Hepatocyte (in vitro differentiated cells): ENCODE results near the gene KLF2. TPM values are rescaled to one million over a fixed set of nuclear protein-coding genes. Genes with fewer than 3 reads are reported as not detected.

Experiments used
- DNase-seq: peaks from one replicate; pipeline ENCODE4 v3.0.0-alpha.2; 2016; ENCODE audit warnings: low spot score
- H2AFZ ChIP-seq: fragments of 200-600 bp; sonication (generic); 2 replicates; pipeline ENCODE4 v1.6.0; 2016; ENCODE audit warnings: antibody characterized with exemption, mild to moderate bottlenecking
- H3K27ac ChIP-seq: fragments of 200-600 bp; sonication (generic); 2 replicates; pipeline ENCODE4 v1.5.1; 2016; ENCODE audit warnings: mild to moderate bottlenecking
- H3K27me3 ChIP-seq: fragments of 200-600 bp; sonication (generic); 2 replicates; pipeline ENCODE4 v1.6.1; 2016
- H3K36me3 ChIP-seq: fragments of 200-600 bp; sonication (generic); replicated peaks from 2 replicates; pipeline ENCODE4 v1.5.1; 2016; ENCODE audit warnings: low read depth; ENCODE audit not compliant: insufficient read depth
- H3K4me1 ChIP-seq: fragments of 200-600 bp; sonication (generic); 2 replicates; pipeline ENCODE4 v1.5.1; 2016; ENCODE audit warnings: mild to moderate bottlenecking, moderate library complexity; ENCODE audit not compliant: insufficient read depth
- H3K4me2 ChIP-seq: fragments of 200-600 bp; sonication (generic); 2 replicates; pipeline ENCODE4 v1.6.0; 2016
- H3K4me3 ChIP-seq: fragments of 200-600 bp; sonication (generic); 2 replicates; pipeline ENCODE4 v1.5.1; 2016; ENCODE audit warnings: mild to moderate bottlenecking
- H3K79me2 ChIP-seq: fragments of 200-600 bp; sonication (generic); 2 replicates; pipeline ENCODE4 v1.6.0; 2017; ENCODE audit warnings: mild to moderate bottlenecking
- H3K9me2 ChIP-seq: fragments of 200-600 bp; sonication (generic); replicated peaks from 2 replicates; pipeline ENCODE4 v1.6.0; 2017; ENCODE audit warnings: mild to moderate bottlenecking; ENCODE audit not compliant: insufficient read depth
- H3K9me3 ChIP-seq: fragments of 200-600 bp; sonication (generic); 2 replicates; pipeline ENCODE4 v1.5.1; 2016; ENCODE audit warnings: low read depth, mild to moderate bottlenecking
- H4K20me1 ChIP-seq: fragments of 200-600 bp; sonication (generic); 2 replicates; pipeline ENCODE4 v1.6.0; 2016; ENCODE audit warnings: mild to moderate bottlenecking; ENCODE audit not compliant: insufficient read depth, poor library complexity, severe bottlenecking
- CTCF ChIP-seq: fragments of 200-600 bp; sonication (generic); IDR thresholded peaks from 2 replicates; pipeline ENCODE4 v1.5.1; 2016; ENCODE audit warnings: antibody characterized with exemption, mild to moderate bottlenecking; ENCODE audit not compliant: poor library complexity
- EZH2 ChIP-seq: fragments of 200-600 bp; sonication (generic); IDR thresholded peaks from 2 replicates; pipeline ENCODE4 v1.6.1; 2016; ENCODE audit warnings: antibody characterized with exemption, mild to moderate bottlenecking, borderline replicate concordance
- EZH2phosphoT487 ChIP-seq: fragments of 200-600 bp; sonication (generic); IDR thresholded peaks from one replicate; pipeline ENCODE4 v1.6.1; 2018; ENCODE audit warnings: antibody characterized with exemption, mild to moderate bottlenecking, low read depth, moderate library complexity; ENCODE audit not compliant: unreplicated experiment, severe bottlenecking
- WGBS: methylation state at CpG from one replicate; pipeline ENCODE4 v1.1.6; 2016; ENCODE audit warnings: low lambda C conversion rate; ENCODE audit errors: missing lambda C conversion rate; 5-methylcytosine and 5-hydroxymethylcytosine counted together
- polyA plus RNA-seq: library from polyadenylated mRNA; unstranded; fragments of >200 nt; fragmentation: Nextera tagmentation; extraction: Ambion mirVana; gene quantifications from 2 replicates; pipeline ENCODE4 v1.2.1, GENCODE V29; 2016
- total RNA-seq: library from RNA; depleted of rRNA; stranded (reverse); fragments of >200 nt; gene quantifications from 2 replicates; pipeline ENCODE4 v1.2.3, GENCODE V29; 2014

The KLF2 gene
- total and polyA plus RNA-seq, 2 experiments from 2014 or later = 4.5 to 27.7 TPM

DNA sequence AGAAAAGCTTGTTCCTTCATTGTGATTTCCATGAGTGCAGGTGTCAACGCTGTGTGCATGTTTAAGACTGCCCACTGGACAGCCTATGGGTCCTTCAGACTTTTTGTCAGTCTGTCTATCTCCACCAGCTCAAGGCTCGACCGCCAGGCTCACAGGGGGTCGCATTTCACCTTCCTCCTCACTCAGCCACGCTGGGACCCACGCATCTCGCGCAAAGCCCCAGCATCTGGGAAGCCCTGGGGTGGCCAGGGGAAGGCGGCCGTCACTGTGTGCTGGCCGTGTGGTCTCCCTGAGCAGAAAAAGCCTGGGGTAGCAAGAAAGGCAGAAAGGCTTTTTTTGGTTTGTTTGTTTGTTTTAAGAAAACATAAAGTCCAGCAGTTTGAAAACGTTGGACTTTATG is 48.5 kb downstream of the KLF2 start:
- H3K9me2 ChIP-seq = no peaks in the 10 kb centered on the region
- H3K4me2 ChIP-seq = no peak overlapping the region
- no peak overlapping the region for H3K4me3 ChIP-seq
- no peaks in the 10 kb centered on the region for H4K20me1 ChIP-seq
- DNase-seq = no peak
- no peak overlapping the region for H2AFZ ChIP-seq
- H3K9me3 ChIP-seq = no peaks in the 10 kb centered on the region
- no peaks in the 10 kb centered on the region for H3K36me3 ChIP-seq
- 80% methylated on average over 12 of the region's 12 CpGs for WGBS
- H3K4me1 ChIP-seq = no peaks in the 10 kb centered on the region
- H3K79me2 ChIP-seq = no peaks in the 10 kb centered on the region
- H3K27ac ChIP-seq = no peak overlapping the region
- TF ChIP-seq EZH2phosphoT487 (no peak), EZH2 (no peak), CTCF (no peak)
- no peaks in the 10 kb centered on the region for H3K27me3 ChIP-seq

DNA sequence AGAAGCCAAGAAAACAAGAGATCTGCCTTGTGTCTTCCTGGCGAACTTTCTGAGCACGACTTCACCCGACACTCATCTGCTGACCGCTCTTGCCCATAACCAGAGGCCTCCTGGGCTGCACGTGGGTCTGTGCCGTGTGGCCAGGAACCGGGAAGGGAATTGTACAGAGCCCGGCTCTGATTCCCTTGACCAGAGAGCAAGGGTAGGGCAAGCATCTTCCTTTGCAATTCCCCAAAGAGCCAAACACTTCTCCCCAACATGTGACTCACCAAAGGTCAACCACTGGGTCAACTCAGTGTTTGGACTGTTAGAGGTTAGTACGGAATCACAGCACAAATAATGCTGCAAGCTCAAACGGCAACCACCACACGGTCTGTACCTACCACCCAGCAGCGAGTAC is 48.9 kb downstream of the KLF2 start:
- Histone ChIP-seq H3K9me2 (no peaks in the 10 kb centered on the region), H3K27me3 (no peaks in the 10 kb centered on the region), H3K4me1 (no peaks in the 10 kb centered on the region), H3K36me3 (no peaks in the 10 kb centered on the region), H3K79me2 (no peaks in the 10 kb centered on the region), H3K4me3 (no peak overlapping the region), H2AFZ (no peak overlapping the region), H3K9me3 (no peaks in the 10 kb centered on the region), H3K27ac (no peak overlapping the region), H3K4me2 (no peak overlapping the region), H4K20me1 (no peaks in the 10 kb centered on the region)
- DNase-seq = no peak
- 68% methylated on average over 12 of the region's 12 CpGs for WGBS
- TF ChIP-seq CTCF = no peak
- no peak for TF ChIP-seq EZH2phosphoT487
- TF ChIP-seq EZH2 = no peak

GRCh38 chr19:16373989-16374388 is 49.4 kb downstream of the KLF2 start:
- Histone ChIP-seq H3K27ac (no peak overlapping the region), H4K20me1 (no peaks in the 10 kb centered on the region), H3K9me3 (no peaks in the 10 kb centered on the region), H3K79me2 (no peaks in the 10 kb centered on the region), H3K9me2 (no peaks in the 10 kb centered on the region), H3K4me2 (no peak overlapping the region), H2AFZ (no peak overlapping the region), H3K36me3 (no peaks in the 10 kb centered on the region), H3K27me3 (no peaks in the 10 kb centered on the region), H3K4me1 (no peaks in the 10 kb centered on the region), H3K4me3 (no peak overlapping the region)
- 80% methylated on average over 8 of the region's 8 CpGs for WGBS
- TF ChIP-seq CTCF (no peak), EZH2phosphoT487 (no peak), EZH2 (no peak)
- DNase-seq = no peak

DNA sequence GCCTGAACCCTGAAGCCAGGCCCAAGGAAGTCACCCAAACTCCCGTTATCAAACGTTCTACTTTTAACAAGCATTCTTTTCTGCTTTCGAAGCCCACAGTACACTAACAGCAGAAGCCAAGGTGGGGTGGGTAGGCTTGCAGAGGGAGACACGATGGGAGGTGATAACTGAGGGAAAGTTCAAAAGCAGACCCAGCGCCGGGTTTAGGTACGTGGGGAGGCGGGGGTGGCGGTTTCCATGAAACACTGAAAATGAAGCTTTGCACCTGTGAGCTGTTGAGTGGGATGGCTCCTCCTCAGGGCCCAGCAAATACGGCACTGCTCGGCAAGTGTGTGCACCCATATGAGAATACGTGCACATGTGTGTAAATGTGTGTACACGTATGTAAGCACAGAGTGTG is 49.8 kb downstream of the KLF2 start:
- no peaks in the 10 kb centered on the region for H3K9me3 ChIP-seq
- no peak overlapping the region for H2AFZ ChIP-seq
- no peak overlapping the region for H3K4me3 ChIP-seq
- no peaks in the 10 kb centered on the region for H3K4me1 ChIP-seq
- H3K4me2 ChIP-seq = no peak overlapping the region
- WGBS = 86% methylated on average over 13 of the region's 13 CpGs
- no peak overlapping the region for H3K27ac ChIP-seq
- H3K79me2 ChIP-seq = no peaks in the 10 kb centered on the region
- no peak for DNase-seq
- TF ChIP-seq EZH2phosphoT487 = no peak
- TF ChIP-seq CTCF = no peak
- TF ChIP-seq EZH2 = no peak
- no peaks in the 10 kb centered on the region for H4K20me1 ChIP-seq
- no peaks in the 10 kb centered on the region for H3K36me3 ChIP-seq
- no peaks in the 10 kb centered on the region for H3K27me3 ChIP-seq
- H3K9me2 ChIP-seq = no peaks in the 10 kb centered on the region
